ENCODE data around the gene RAMACL.
A peak's percentile ranks its signal among the peaks of the same experiment; 100 is the strongest.

RAMACL gene

DNA sequence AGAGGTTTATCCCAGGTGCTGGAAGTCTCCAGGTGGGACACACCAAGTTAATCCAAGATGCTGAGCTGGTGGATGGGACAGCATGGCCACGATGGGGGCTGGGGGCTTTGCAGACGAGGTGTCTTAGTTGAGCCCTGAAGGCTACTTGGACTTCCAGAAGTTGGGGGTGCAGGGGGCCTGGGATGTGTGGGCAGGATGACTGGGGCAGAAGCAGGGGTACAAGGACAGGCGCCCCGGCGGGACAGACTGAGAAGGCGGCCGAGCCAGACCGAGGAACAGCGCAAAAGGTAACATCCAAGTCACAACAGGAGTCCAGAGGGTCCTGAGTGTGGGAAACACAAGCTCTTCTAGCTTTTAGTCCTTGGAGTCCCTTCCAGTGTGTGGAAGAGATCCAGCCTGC lies 23.8 kb downstream of the RAMACL start:
- H3K4me3 ChIP-seq = no peak overlapping the region
- peak overlapping the region in 3 of 21 experiments; percentile 26 to 68 (median 29) for H3K27ac ChIP-seq

GRCh38 chr6:166561771-166562359 lies 24.6 kb downstream of the RAMACL start:
- no peak overlapping the region for H3K4me3 ChIP-seq
- peak overlapping the region in 6 of 21 experiments; percentile 18 to 68 (median 46) for H3K27ac ChIP-seq

GRCh38 chr6:166560222-166560621 lies 26.3 kb downstream of the RAMACL start:
- Histone ChIP-seq H3K4me3 (no peak overlapping the region), H3K27ac (no peak overlapping the region)

GRCh38 chr6:166559662-166560061 lies 26.8 kb downstream of the RAMACL start:
- H3K4me3 ChIP-seq = no peak overlapping the region
- H3K27ac ChIP-seq = no peak overlapping the region

DNA sequence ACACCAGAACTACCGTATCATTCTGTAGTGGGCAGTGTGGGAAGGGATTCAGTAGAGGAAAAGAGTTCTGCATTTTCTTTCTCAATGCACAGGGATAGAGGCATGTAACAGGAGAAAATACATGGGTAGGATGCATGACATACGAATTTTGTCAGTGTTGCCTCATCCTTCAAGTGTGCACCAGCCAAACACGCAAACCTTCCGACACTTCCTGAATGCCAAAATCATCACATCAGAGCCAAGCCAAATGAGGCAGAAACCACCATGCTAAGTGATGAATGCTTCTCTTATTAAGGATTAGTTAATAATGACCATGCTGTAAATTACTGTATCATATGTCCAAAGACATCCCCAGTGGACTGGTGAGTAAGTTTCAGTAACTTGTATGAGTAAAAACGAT lies 27.3 kb downstream of the RAMACL start:
- H3K27ac ChIP-seq = no peak overlapping the region
- no peak overlapping the region for H3K4me3 ChIP-seq

DNA sequence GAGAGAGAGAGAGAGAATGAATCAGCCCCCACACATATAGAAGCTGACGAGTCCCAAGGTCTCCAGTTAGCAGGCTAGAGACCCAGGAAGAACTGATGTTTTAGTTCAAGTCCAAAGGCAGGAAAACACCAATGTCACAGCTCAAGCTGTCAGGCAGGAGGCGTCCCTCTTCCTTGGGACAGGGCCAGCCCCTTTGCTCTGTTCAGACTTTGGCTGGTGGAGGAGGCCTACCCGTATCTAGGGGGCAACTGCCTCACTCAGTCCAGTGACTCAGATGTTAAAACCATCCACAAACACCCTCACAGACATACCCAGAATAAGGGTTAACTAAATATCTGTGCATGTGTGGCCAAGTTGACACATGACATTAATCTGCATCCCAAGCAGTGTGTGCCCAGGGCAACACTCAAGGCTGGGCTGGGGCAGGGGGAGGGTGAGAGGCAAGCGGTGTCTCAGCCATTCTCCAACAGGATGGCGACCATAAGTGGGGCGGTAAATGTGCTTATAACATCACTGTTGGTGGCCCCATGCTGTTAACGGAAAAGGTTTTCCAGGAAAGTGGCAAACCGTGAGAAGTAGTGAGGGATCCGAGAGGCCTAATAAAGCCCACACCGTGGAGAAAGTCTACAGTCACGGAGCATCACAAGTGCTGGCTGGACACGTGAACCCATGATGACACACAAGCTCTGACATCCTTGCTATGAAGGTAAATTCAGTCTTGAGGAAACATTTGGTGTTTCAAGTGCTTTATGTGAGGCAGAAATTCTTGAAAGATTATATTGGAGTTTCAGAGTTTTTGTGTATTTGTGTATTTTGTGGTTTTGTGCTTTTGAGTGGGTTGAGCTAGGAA lies 28.1 kb downstream of the RAMACL start:
- Histone ChIP-seq H3K4me3 (no peak overlapping the region), H3K27ac (no peak overlapping the region)

DNA sequence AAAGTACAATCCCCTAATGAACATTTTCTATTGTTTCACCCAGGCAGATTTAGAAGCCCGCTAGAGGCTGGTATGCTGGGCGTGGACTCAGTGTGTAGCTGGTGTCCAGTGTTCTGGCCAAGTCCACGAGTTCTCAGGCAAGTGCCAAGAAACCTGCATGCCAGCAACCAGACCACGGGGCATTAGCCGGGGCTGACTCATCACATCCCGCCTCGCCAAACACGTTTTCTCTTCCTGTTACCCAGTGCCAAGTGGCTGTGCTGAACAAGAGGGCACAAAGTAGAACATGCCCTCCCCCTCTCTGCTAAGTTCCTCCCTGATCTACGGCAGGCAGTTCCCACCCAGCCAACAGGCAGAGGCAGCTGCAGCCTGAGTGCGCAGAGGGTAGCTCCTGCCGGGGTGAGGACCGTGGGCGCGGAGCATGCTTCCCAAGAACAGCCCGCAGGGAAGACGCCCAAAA lies 29.6 kb downstream of the RAMACL start:
- Histone ChIP-seq H3K27ac (peak overlapping the region in 19 of 21 experiments; percentile 16 to 88 (median 60)), H3K4me3 (no peak overlapping the region)

DNA sequence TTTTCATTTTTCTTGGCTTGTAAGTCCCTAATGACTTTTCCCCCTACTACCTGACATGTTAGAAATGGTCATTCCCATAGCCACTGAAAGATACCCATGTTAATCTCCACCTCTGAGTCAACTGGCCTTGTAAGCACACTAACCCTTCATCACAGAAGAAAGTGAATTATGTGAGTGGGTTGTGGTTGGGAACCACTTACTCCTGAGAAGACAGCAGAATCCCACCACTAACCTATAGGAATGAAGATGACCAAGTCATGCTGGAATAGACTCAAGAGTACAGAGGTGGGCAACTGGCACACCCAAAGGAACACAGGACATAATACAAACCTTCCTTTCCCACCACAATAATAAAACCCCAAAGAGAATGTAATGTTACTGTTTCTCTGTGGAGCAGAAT lies 30.1 kb downstream of the RAMACL start:
- Histone ChIP-seq H3K4me3 (no peak overlapping the region), H3K27ac (peak overlapping the region in 18 of 21 experiments; percentile 15 to 79 (median 58))

DNA sequence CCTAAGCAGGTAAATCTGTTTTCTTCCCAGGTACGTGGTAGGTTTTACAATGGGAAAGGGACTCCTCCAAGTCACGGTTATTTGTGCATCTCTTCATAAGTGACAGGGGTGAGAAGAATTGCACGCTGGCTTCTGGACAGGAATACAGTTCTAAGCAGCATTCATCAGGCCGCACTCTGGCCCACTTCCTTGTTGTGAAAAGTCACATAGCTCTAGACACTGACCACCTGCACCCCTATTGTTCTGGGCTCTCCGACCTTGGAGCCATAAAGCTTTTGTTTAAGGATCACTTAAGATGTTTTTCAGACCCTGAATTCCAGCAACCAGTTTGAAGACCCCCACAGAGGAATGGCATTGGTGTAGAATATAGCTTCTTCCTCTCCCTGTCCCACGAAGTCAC lies 31.4 kb downstream of the RAMACL start:
- Histone ChIP-seq H3K27ac (peak overlapping the region in 9 of 21 experiments; percentile 0 to 78 (median 53)), H3K4me3 (no peak overlapping the region)

DNA sequence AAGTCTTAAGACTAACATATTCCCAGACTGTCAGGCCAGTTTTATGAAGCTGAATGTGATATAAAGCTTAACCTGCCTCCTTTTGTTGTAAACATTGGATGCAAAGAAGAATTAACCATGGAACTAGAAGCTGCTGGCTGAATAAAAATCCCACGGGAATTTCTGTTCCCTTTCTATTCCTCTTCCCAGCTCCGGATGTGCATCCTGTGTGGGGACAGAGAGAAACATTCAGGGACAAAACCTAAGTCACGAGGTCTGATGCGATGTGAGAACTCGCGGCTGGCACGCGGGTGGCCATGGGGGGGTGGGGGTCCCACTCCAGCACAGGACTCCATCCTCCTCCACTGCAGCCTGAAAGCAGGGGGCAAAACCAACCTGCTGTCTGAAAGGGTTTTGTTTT lies 32.2 kb downstream of the RAMACL start:
- Histone ChIP-seq H3K4me3 (no peak overlapping the region), H3K27ac (peak overlapping the region in 17 of 21 experiments; percentile 5 to 78 (median 42))

DNA sequence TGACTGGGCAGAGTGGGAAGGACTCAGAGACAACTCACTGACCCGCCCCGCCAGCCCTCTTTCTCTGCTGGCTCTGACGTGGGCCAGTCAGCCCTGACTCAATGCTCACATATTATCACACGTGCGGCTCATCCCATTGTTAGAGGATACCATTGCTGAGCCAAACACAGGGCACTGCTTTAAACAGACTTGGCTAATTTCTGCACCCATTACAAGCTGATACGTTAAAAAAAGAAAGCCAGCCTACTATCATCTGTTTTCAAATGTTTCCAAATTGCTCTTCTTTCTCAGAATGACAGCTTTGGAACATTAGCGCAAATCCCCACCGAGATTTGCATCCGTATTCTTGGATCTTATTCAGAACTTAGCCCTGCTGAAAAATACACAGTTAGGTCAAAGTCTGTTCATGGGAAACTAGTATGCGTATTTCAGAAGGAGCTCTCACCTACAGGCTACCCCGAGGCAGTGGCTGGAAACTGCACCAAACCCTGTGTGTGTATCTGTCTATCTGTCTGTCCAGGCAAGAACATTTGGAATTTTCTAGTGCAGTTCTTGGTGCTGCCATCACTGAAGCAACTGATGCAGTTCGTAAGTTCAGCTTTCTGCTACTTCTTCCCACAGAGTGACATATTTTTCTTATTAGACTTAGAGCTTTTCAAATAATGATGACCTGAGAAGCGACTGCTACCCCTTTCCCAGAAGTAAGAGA lies 32.8 kb downstream of the RAMACL start:
- H3K27ac ChIP-seq = peak overlapping the region in 18 of 21 experiments; percentile 5 to 78 (median 46)
- no peak overlapping the region for H3K4me3 ChIP-seq

- H3K4me3 ChIP-seq = no peak overlapping the region
- peak overlapping the region in 2 of 21 experiments; percentile 66 to 71 for H3K27ac ChIP-seq
These were observed 33.9 kb downstream of the RAMACL start for GRCh38 chr6:166552600-166552999.

DNA sequence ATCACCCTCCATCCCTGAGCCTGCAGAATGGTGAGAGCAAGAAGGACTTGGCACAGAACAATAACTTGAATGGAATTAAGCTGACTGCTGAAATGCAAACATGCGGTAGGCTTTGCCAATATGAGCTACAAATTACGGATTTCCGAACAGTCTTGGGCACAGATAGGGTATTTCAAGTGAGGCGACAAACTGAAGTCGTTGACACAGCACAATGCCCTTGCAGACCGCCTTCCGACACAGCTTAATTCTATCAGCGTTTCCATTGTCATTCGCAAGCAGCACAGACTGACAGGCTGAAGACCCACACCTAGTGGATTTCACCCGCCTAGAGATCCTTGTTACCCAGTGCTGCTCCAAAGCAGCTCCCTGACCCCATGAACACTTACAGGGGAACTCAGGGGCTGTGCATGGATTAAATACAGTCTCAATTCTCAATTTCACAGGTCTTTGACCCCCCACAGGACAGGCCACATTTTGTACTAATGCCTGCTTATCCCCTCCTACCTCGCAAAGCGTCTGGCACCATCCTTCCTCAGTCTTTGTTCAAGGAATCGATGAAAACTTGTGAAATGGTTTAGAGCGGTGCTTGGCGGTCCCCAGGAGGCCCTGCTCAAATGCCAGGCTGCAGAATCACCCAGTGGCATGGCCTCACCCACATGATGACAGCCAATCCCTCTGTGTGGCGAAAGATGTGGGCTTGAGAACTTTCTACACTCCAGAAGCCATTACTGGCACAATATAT lies 34.6 kb downstream of the RAMACL start:
- Histone ChIP-seq H3K4me3 (no peak overlapping the region), H3K27ac (no peak overlapping the region)

DNA sequence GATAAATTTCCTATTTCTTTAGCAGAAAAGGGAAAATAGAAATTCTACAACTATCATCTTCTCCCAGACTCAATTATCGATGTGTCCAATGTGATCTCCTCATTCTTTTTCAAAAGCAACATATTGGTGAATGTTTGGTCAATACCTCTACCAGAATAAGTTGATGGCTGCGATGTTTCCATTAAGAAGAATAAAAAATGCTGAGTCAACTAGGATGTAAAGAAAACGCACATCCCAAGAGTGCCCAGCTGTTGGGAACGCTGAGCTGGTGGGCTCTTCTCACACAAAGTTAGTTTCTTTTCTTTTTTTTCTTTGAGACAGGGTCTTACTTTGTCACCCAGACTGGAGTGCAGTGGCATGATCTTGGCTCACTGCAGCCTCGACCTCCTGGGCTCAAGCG lies 39.8 kb downstream of the RAMACL start:
- H3K4me3 ChIP-seq = no peak overlapping the region
- H3K27ac ChIP-seq = no peak overlapping the region

DNA sequence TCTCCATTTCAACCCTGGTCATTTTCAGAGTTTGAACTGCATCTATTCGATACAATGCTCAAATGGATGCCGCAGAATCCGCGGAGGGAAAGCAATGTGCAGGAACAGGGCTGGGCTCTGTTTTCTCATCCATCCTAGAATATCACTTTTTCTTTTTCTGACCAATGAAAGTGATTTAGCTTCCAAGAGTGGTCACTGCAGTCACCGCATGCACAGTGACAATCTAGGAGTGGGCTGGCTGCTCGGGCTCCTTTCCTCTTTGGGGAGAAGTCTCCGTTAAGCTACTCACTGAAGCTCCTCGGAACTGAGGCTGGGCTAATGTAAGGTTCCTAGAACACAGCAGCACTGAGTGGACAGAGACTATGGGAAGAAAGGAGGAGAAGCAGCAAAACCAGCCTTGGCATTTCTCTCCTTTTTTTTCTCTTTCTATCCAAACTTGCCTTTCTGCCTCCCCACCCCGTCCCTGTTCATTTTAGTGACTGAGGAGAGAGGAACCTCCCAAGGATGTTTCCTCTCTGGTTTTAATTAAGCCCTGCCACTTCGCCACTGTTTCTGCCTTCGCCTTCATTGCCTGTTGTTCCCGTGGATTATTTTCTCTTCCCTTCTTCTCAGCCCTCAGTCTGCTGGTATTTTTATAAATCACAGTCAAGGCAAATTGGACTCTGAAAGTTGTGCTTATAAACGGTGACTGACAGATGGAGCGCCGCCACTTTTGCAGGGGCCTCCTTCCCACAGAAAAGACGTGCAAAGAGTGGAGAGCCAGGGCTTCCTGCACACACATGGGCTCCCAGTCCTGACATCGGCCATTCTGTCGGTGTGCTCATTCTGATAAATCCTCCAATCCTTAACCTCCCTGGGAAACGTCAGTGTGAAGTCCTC lies 41.1 kb downstream of the RAMACL start:
- Histone ChIP-seq H3K27ac (peak overlapping the region in 1 of 21 experiments; percentile 64), H3K4me3 (no peak overlapping the region)

GRCh38 chr6:166544296-166544605 lies 42.2 kb downstream of the RAMACL start:
- H3K27ac ChIP-seq = no peak overlapping the region
- no peak overlapping the region for H3K4me3 ChIP-seq

GRCh38 chr6:166543603-166544295 lies 42.7 kb downstream of the RAMACL start:
- no peak overlapping the region for H3K27ac ChIP-seq

DNA sequence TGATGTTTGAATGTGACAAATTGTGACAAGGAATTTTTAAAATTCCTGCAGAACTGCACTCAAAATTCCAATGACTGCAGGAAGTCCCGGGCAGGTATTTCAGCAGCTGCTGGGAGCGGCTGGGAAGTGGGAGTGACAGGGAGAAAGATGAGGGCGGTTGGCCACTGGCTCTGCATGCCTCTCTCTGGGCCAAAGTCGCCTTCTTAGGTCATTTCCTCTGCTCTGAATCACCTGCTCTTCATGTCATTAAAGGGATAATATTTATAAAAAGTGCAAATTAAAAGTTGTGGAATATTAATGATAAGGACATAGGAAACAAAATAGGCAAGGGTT lies 43.9 kb downstream of the RAMACL start:
- Histone ChIP-seq H3K27ac (peak overlapping the region in 1 of 21 experiments; percentile 81), H3K4me3 (no peak overlapping the region)

More at GRCh38 chr6:166543603-166544295, 42.7 kb downstream of the RAMACL start:
- no peak overlapping the region for H3K4me3 ChIP-seq

Measured in skin epidermis (tissue), 12 donors.